Retinal pigment epithelial cell (primary cell): ENCODE measurements around the gene MARS1.

Experiments
- DNase-seq: peaks from one replicate; pipeline ENCODE4 v3.0.0-alpha.2; 2010; ENCODE audit warnings: low read depth
- H3K4me3 ChIP-seq: 2 replicates; pipeline ENCODE4 v1.5.1; 2011; ENCODE audit warnings: mild to moderate bottlenecking, low read length, control low read depth, moderate library complexity
- TF ChIP-seq, protein P1 (sequence below): conservative IDR thresholded peaks from 2 replicates; pipeline ENCODE4 v1.5.1; 2011; ENCODE audit warnings: low read depth, low read length, control low read depth, inconsistent platforms

The MARS1 gene

DNA sequence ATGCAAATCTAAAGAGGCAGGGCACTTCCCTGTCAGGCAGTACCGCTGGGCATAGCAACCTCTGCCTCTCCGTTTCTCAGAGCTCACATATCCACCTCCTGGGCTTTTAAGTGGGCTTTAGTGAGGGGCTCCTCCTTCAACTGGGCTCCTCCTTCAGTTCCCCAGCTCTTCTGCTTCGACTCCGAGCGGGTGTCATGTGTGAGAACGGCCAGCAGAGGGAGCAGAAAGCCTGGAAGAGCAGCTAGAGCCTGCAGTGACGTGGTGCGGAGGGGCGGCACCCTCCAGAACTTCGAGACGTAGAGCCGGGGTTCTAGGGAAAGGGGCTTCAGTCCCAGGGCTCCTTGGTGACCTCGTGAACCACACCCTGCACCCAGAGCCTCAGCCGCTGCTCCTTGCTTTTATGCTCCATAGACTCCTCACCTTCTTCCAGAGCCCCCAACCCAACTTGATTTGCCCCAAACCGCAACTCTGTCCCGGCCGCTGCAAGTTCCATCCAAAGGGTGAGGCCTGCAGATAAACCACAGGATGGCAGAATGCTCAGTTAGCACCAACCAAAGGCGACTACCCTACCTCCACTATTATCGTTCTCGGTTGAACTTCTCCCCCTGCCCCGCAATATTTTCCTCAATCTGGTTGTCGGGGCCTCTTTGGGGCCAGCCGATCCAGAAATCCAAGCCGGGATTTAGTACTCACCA lies 28.7 kb upstream of the MARS1 start:
- peak; percentile 72 for DNase-seq
- peak overlapping the region; percentile 81 for H3K4me3 ChIP-seq
- TF ChIP-seq, protein P1, sequence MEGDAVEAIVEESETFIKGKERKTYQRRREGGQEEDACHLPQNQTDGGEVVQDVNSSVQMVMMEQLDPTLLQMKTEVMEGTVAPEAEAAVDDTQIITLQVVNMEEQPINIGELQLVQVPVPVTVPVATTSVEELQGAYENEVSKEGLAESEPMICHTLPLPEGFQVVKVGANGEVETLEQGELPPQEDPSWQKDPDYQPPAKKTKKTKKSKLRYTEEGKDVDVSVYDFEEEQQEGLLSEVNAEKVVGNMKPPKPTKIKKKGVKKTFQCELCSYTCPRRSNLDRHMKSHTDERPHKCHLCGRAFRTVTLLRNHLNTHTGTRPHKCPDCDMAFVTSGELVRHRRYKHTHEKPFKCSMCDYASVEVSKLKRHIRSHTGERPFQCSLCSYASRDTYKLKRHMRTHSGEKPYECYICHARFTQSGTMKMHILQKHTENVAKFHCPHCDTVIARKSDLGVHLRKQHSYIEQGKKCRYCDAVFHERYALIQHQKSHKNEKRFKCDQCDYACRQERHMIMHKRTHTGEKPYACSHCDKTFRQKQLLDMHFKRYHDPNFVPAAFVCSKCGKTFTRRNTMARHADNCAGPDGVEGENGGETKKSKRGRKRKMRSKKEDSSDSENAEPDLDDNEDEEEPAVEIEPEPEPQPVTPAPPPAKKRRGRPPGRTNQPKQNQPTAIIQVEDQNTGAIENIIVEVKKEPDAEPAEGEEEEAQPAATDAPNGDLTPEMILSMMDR: peak; percentile 97

DNA sequence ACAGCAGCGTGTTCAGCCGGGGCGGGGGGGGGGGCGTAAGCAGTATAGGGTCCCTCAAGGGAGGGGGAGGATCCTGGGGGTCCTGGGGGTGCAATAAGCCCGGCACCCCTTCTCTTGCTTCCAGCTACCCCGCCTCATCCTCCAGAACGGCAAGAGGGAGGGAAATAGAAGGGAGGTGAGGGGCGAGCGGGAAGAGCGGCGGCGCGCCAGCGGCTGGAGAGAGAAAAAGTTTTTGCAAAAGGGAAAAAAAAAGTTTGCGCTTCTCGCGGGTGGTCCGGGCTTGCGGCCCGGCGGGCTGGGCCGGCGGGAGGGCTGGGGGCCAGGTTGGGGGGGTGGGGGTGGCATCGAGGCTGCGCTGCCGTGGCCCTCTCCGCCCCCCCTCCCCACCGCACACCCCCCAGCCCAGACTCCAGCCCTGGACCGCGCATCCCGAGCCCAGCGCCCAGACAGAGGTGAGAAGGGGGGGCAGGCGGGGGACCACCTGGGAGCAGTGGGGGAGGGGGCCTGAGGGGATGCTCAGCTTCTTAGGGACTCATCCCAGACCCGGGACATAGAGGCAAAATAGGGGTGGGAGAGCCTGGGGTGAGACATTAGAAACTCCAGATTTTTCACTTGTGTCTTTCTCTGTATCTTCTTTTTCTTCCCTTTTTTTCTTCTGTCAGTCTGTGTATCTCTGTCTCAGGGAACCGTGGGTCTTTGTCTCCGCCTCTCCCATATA lies 28.0 kb upstream of the MARS1 start, which contains the start of gene GLI1:
GLI1 (plus strand) TSS at position 36 of the 718 bp plus-strand sequence. CDS start 3,907 bp downstream, outside the sequence.
- H3K4me3 ChIP-seq: peak within 1 kb of the TSS; percentile 81
- TF ChIP-seq, protein P1: no peak
- DNase-seq: no peak

DNA sequence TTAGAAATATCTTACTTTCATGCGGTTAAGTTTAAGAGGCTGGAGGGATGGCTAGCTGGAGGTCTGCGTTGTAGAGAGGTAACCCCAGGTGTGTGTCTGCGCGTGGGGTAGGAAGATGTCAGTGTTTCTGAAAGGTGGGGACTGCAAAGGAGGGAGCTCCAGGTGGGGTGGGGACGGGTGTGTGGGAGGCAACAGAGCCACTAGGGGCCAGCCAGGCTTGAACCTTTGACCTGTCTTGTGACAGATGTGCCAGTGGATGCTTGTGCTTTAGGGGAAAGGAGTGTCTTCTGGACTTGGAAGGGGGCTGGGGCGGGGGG lies 27.4 kb upstream of the MARS1 start:
- no peak for DNase-seq
- TF ChIP-seq, protein P1: no peak
- no peak overlapping the region for H3K4me3 ChIP-seq

DNA sequence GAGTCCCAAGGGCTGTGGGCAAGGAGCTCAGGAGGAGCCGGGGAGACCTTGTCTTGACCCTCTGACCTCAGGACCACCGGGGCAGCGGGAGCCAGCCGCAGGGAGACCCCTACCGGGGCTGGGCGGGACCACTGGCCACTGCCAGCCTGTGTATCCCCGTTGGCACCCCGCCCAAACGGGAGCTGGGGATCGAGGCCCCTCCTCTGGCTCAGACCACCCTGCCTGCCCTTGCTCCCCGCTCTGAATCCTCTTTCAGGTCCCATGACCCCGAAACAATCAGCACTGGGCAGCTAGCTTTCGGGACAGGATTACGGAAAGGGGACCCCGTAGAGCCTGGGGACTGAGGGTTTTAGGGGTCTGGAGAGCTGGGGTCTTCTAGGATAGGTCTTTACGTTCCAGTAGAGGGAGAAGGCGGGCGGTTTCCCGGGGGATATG lies 27.0 kb upstream of the MARS1 start:
- no peak overlapping the region for H3K4me3 ChIP-seq
- DNase-seq: no peak

DNA sequence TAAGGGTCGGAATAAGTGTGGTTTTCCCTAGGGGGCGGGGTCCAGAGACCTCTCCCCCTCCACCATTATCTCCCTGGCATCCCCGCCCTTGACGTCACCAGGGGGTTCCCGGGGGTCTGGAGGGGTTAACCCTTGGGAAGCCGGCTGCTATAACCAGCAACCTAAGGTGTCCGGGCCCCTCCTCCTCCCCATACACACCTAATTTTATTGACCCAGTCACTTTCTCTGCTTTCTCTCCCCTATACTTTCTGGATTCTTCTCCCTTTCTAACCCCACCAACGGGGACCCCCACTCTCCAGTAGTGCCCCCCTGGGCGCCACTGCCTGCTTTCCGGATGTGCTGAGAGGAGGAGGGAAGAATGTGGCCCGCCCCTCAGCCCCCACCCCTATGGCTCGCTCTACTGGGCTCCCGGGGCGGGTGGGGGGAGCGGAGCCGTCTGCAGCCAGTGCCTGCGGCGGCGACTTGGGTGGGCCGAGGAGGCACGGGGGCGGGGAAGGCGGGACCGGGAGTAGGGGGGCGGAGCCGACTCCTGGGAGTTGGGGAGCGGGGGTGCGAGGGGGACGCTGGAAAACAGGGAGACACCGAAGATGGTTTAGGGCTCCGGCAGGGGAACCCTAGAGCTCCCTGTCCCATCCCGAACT lies 26.5 kb upstream of the MARS1 start:
- TF ChIP-seq, protein P1: no peak
- H3K4me3 ChIP-seq: peak overlapping the region; percentile 55
- DNase-seq: no peak

More for the DNA sequence above, 27.0 kb upstream of the MARS1 start:
- TF ChIP-seq, protein P1: no peak

DNA sequence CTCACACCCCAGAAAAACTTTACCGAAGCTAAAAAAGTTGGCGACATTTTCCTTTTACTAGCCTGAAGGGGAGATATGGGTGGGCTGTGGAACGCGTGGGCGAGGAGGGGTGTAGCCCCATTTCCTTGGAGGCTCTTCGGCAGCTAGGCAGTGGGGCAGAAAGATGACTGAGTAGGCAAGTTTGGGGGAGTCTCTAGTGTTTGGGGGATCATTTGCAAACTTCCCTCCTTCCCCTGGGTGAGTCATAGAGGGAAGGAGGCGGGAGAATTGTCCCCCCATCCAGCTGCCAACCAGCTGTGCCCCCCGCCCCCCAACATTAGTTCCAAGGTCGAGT lies 26.0 kb upstream of the MARS1 start:
- DNase-seq: no peak
- H3K4me3 ChIP-seq: peak overlapping the region; percentile 55
- TF ChIP-seq, protein P1: no peak
